GM23338 (cell line): ENCODE data around the gene CPSF4L. TPM values are rescaled to one million over a fixed set of nuclear protein-coding genes. Genes with fewer than 3 reads are reported as not detected.

Source experiments
- ATAC-seq: fragments of 200-7000 bp; cut with Tn5 transposase; 3 replicates; pipeline ENCODE4 v1.9.1; 2020
- DNase-seq: peaks from one replicate; pipeline ENCODE4 v3.0.0-alpha.2; 2015; ENCODE audit warnings: low spot score
- H2AFZ ChIP-seq: fragments of 200-600 bp; sonication (generic); 2 replicates; pipeline ENCODE4 v1.8.0; 2016; ENCODE audit warnings: antibody characterized with exemption, mild to moderate bottlenecking, moderate library complexity
- H3F3A ChIP-seq: fragments of 200-600 bp; sonication (generic); replicated peaks from 2 replicates; pipeline ENCODE4 v1.8.0; 2017; ENCODE audit warnings: antibody characterized with exemption, mixed run types, low read depth
- H3K27ac ChIP-seq: fragments of 200-600 bp; sonication (generic); 2 replicates; pipeline ENCODE4 v1.6.1; 2016; ENCODE audit warnings: low read depth
- H3K27me3 ChIP-seq: fragments of 200-600 bp; sonication (generic); 2 replicates; pipeline ENCODE4 v1.8.0; 2016; ENCODE audit warnings: mild to moderate bottlenecking, mixed run types, moderate library complexity; ENCODE audit not compliant: insufficient read depth
- H3K36me3 ChIP-seq: fragments of 200-600 bp; sonication (generic); 2 replicates; pipeline ENCODE4 v1.8.0; 2016; ENCODE audit warnings: mild to moderate bottlenecking; ENCODE audit not compliant: insufficient read depth
- H3K4me1 ChIP-seq: fragments of 200-600 bp; sonication (generic); 2 replicates; pipeline ENCODE4 v1.8.0; 2016; ENCODE audit warnings: mild to moderate bottlenecking, moderate library complexity; ENCODE audit not compliant: insufficient read depth
- H3K4me2 ChIP-seq: fragments of 200-600 bp; sonication (generic); 2 replicates; pipeline ENCODE4 v1.7.1; 2017; ENCODE audit warnings: mixed run types
- H3K4me3 ChIP-seq: fragments of 200-600 bp; sonication (generic); 2 replicates; pipeline ENCODE4 v1.6.1; 2016; ENCODE audit warnings: mixed run types
- H3K79me2 ChIP-seq: fragments of 200-600 bp; sonication (generic); replicated peaks from 2 replicates; pipeline ENCODE4 v1.8.0; 2017; ENCODE audit warnings: mild to moderate bottlenecking; ENCODE audit not compliant: insufficient read depth
- H3K9me2 ChIP-seq: fragments of 200-600 bp; sonication (generic); 2 replicates; pipeline ENCODE4 v1.8.0; 2017; ENCODE audit not compliant: insufficient read depth
- H4K20me1 ChIP-seq: fragments of 200-600 bp; sonication (generic); replicated peaks from 2 replicates; pipeline ENCODE4 v1.8.0; 2017; ENCODE audit warnings: mild to moderate bottlenecking; ENCODE audit not compliant: insufficient read depth
- H3K27ac Mint-ChIP-seq: 2 replicates; pipeline ENCODE4 v1.8.0; 2020; ENCODE audit warnings: inconsistent platforms, mild to moderate bottlenecking, moderate library complexity, mixed read lengths
- H3K27me3 Mint-ChIP-seq: 3 replicates; pipeline ENCODE4 v1.8.0; 2022; ENCODE audit warnings: low read depth, mild to moderate bottlenecking, moderate library complexity, mixed read lengths, inconsistent platforms; ENCODE audit not compliant: insufficient read depth, poor library complexity
- H3K36me3 Mint-ChIP-seq: 3 replicates; pipeline ENCODE4 v1.8.0; 2021; ENCODE audit warnings: low read depth, mild to moderate bottlenecking, inconsistent platforms, moderate library complexity, mixed read lengths
- H3K4me1 Mint-ChIP-seq: 3 replicates; pipeline ENCODE4 v1.8.0; 2020; ENCODE audit warnings: mild to moderate bottlenecking, inconsistent platforms, mixed read lengths
- H3K4me3 Mint-ChIP-seq: 3 replicates; pipeline ENCODE4 v1.8.0; 2021; ENCODE audit warnings: moderate library complexity, mild to moderate bottlenecking, inconsistent platforms, mixed read lengths
- H3K9me3 Mint-ChIP-seq: 3 replicates; pipeline ENCODE4 v1.8.0; 2020; ENCODE audit warnings: moderate library complexity, mild to moderate bottlenecking, inconsistent platforms, mixed read lengths
- CREB1 ChIP-seq: fragments of 250-450 bp; sonication (Bioruptor Pico); IDR thresholded peaks from 2 replicates; pipeline ENCODE4 v1.5.0; 2020; ENCODE audit warnings: low read depth, mild to moderate bottlenecking, moderate library complexity
- ETS1 ChIP-seq: IDR thresholded peaks from 2 replicates; pipeline ENCODE4 v1.6.1; 2016; ENCODE audit warnings: antibody characterized with exemption
- EZH2 ChIP-seq: fragments of 200-600 bp; sonication (generic); IDR thresholded peaks from one replicate; pipeline ENCODE4 v1.8.0; 2017; ENCODE audit warnings: antibody characterized with exemption, mild to moderate bottlenecking, low read depth; ENCODE audit not compliant: unreplicated experiment
- EZH2phosphoT487 ChIP-seq: fragments of 200-600 bp; sonication (generic); IDR thresholded peaks from one replicate; pipeline ENCODE4 v1.8.1; 2018; ENCODE audit warnings: antibody characterized with exemption; ENCODE audit not compliant: unreplicated experiment
- POLR2AphosphoS5 ChIP-seq: IDR thresholded peaks from 2 replicates; pipeline ENCODE4 v1.6.1; 2016; ENCODE audit warnings: antibody characterized with exemption, low read depth
- STAT1 ChIP-seq: IDR thresholded peaks from one replicate; pipeline ENCODE4 v1.6.1; 2016; ENCODE audit warnings: antibody characterized with exemption; ENCODE audit not compliant: unreplicated experiment
- ZNF114 ChIP-seq: fragments of 250-450 bp; sonication (Bioruptor Pico); IDR thresholded peaks from 2 replicates; pipeline ENCODE4 v1.5.0; 2020; ENCODE audit warnings: mild to moderate bottlenecking, moderate library complexity
- ZNF462 ChIP-seq: fragments of 250-450 bp; sonication (Bioruptor Pico); IDR thresholded peaks from 2 replicates; pipeline ENCODE4 v1.5.0; 2020; ENCODE audit warnings: mild to moderate bottlenecking, moderate library complexity
- polyA plus RNA-seq: library from polyadenylated mRNA; unstranded; fragments of >200 nt; fragmentation: Nextera tagmentation; extraction: Ambion mirVana; gene quantifications from 2 replicates; pipeline ENCODE4 v1.2.1, GENCODE V29; 2016
- total RNA-seq: library from RNA; depleted of rRNA; stranded (reverse); fragments of >200 nt; shearing (Covaris generic); gene quantifications from 2 replicates; pipeline ENCODE4 v1.2.3, GENCODE V29; 2014
- TF ChIP-seq, protein P1 (sequence below), 2 experiments: fragments of 200-600 bp in 1 of 2; sonication (generic) in 1 of 2; conservative IDR thresholded peaks; 2 replicates each; pipeline versions ENCODE4 v1.5.1 to v1.6.1; 2016 to 2017; ENCODE audit warnings: antibody characterized with exemption in 2 of 2, low read depth in 2 of 2, mild to moderate bottlenecking in 2 of 2, moderate library complexity in 1 of 2

Gene CPSF4L
- total and polyA plus RNA-seq, 2 experiments from 2014 or later, result not detected

DNA sequence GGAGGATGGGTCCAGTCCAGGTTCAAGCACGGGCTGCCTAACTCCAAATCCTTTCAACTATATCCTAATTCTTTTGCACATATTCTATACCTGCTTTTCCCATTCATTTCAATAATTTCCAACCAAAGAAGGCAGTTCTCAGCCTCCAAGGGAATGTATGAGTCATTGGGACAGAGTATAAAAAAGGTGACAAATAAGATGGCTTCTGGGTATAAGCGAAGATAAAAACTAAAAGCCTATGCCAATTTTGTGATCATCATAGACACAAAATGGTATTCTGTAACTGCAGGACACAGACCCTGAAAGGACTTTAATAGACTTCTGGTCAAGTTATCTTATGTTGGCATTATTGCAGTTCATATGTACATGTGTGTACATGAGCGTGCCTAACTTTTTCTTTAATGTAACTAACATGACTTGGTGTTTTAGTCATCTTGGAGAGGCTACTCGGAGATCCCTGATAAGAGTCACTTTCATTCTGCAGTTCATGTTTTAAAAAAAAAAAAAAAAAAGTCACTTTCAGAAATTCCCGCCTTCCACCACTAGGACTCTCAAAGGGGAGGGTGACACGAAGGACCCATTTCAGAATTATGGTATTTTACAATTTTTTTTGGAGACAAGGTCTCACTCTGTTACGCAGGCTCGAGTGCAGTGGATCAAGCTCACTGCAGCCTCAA lies 51.5 kb downstream of the CPSF4L start:
- Histone ChIP-seq H3K79me2 (peaks cover 52% of the 10 kb centered on the region), H3K27ac (no peak overlapping the region), H3F3A (peaks cover 3% of the 10 kb centered on the region; the same call in 1 of the 2 replicates), H2AFZ (no peak overlapping the region), H3K27me3 (no peaks in the 10 kb centered on the region), H3K36me3 (peaks cover 28% of the 10 kb centered on the region), H4K20me1 (peaks cover 46% of the 10 kb centered on the region; the same call in 1 of the 2 replicates), H3K4me1 (no peaks in the 10 kb centered on the region; the same call in 1 of the 2 replicates), H3K4me3 (no peak overlapping the region), H3K9me2 (no peaks in the 10 kb centered on the region), H3K4me2 (no peak overlapping the region)
- Mint-ChIP-seq H3K4me3 (no peak overlapping the region), H3K27me3 (no peaks in the 10 kb centered on the region), H3K27ac (no peak overlapping the region; the same call in 1 of the 2 replicates), H3K36me3 (peaks cover 53% of the 10 kb centered on the region), H3K4me1 (peaks cover under 1% of the 10 kb centered on the region; the same call in 1 of the 3 replicates), H3K9me3 (no peaks in the 10 kb centered on the region; the same call in 2 of the 3 replicates)
- ATAC-seq (no peak), DNase-seq (no peak)
- no peak for TF ChIP-seq EZH2phosphoT487
- TF ChIP-seq, protein P1, sequence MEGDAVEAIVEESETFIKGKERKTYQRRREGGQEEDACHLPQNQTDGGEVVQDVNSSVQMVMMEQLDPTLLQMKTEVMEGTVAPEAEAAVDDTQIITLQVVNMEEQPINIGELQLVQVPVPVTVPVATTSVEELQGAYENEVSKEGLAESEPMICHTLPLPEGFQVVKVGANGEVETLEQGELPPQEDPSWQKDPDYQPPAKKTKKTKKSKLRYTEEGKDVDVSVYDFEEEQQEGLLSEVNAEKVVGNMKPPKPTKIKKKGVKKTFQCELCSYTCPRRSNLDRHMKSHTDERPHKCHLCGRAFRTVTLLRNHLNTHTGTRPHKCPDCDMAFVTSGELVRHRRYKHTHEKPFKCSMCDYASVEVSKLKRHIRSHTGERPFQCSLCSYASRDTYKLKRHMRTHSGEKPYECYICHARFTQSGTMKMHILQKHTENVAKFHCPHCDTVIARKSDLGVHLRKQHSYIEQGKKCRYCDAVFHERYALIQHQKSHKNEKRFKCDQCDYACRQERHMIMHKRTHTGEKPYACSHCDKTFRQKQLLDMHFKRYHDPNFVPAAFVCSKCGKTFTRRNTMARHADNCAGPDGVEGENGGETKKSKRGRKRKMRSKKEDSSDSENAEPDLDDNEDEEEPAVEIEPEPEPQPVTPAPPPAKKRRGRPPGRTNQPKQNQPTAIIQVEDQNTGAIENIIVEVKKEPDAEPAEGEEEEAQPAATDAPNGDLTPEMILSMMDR (conservative IDR thresholded peaks at IDR 0.05; ENCODE audit: low read depth in 2 of 2), result peak in 1 of 2 experiments; percentile 55; a peak in 2 of 4 replicates

DNA sequence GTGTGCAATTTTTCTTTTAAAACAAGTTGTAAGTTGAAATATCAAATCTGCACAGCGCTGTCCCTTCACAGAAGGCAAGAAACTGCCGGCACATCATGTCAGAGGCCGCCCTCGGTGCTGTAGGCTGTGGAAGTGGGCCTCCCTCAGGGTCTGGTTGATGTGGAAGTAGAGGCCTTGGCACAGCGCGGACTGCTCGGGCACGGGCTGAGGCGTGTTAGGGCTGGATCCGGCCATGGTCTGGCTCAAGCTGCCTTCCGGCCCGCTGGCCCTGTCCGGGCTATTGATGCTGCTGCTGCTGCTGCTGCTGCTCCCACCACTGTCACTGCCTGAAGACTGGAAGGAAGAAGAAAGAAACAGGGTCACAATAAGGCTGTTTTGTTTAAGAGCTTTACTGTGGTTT lies 52.2 kb downstream of the CPSF4L start:
- Mint-ChIP-seq H3K9me3 (no peaks in the 10 kb centered on the region; the same call in 2 of the 3 replicates), H3K27ac (no peak overlapping the region; the same call in 1 of the 2 replicates), H3K4me3 (no peak overlapping the region), H3K4me1 (no peaks in the 10 kb centered on the region), H3K27me3 (no peaks in the 10 kb centered on the region), H3K36me3 (peaks cover 53% of the 10 kb centered on the region)
- ATAC-seq (no peak), DNase-seq (no peak)
- TF ChIP-seq ETS1 (no peak), ZNF114 (no peak), EZH2 (no peak), POLR2AphosphoS5 (no peak), EZH2phosphoT487 (no peak), ZNF462 (no peak), STAT1 (no peak), CREB1 (CRISPR knock-in tag) (no peak)
- Histone ChIP-seq H3K27ac (no peak overlapping the region), H3K9me2 (no peaks in the 10 kb centered on the region), H3K4me2 (no peak overlapping the region), H3K27me3 (no peaks in the 10 kb centered on the region), H3K4me3 (no peak overlapping the region), H3K36me3 (peaks cover 28% of the 10 kb centered on the region), H3F3A (peaks cover 3% of the 10 kb centered on the region; the same call in 1 of the 2 replicates), H2AFZ (no peak overlapping the region), H3K4me1 (no peaks in the 10 kb centered on the region; the same call in 1 of the 2 replicates), H3K79me2 (peaks cover 45% of the 10 kb centered on the region), H4K20me1 (peaks cover 40% of the 10 kb centered on the region; the same call in 1 of the 2 replicates)
